GM10266 (cell line): Measurements from ENCODE around the gene CCDC186.

Experiments used
- DNase-seq: peaks from one replicate; pipeline ENCODE4 v3.0.0; 2012; ENCODE audit errors: extremely low spot score
- CTCF ChIP-seq: IDR thresholded peaks from 2 replicates; pipeline ENCODE4 v1.5.1; 2012; ENCODE audit warnings: mild to moderate bottlenecking, low read depth; ENCODE audit not compliant: control insufficient read depth, insufficient read depth; ENCODE audit errors: missing control alignments

Gene CCDC186

GRCh38 chr10:114081911-114082583, 92.0 kb downstream of the CCDC186 start:
- TF ChIP-seq CTCF: no peak
- no peak for DNase-seq

- no peak for TF ChIP-seq CTCF
- DNase-seq: no peak
Measured at GRCh38 chr10:114079421-114079820, 94.6 kb downstream of the CCDC186 start.

GRCh38 chr10:114078346-114078745, 95.7 kb downstream of the CCDC186 start:
- DNase-seq: no peak
- no peak for TF ChIP-seq CTCF

- no peak for DNase-seq
- no peak for TF ChIP-seq CTCF
Measured at GRCh38 chr10:114077815-114078219, 96.2 kb downstream of the CCDC186 start.

- no peak for DNase-seq
- TF ChIP-seq CTCF: no peak
Measured at GRCh38 chr10:114077347-114077746, 96.7 kb downstream of the CCDC186 start.

- no peak for DNase-seq
- no peak for TF ChIP-seq CTCF
Measured at GRCh38 chr10:114075093-114075492, 98.9 kb downstream of the CCDC186 start.

GRCh38 chr10:114073395-114074186, 100.4 kb downstream of the CCDC186 start:
- TF ChIP-seq CTCF: no peak
- no peak for DNase-seq
